Measurements from ENCODE around the gene CEP131. TPM values are rescaled to one million over a fixed set of nuclear protein-coding genes. Genes with fewer than 3 reads are reported as not detected.
A peak's percentile ranks its signal among the peaks of the same experiment; 100 is the strongest.

The CEP131 gene
- total and polyA plus RNA-seq, 3 experiments from 2014 or later = 6.5 to 13.3 (median 13.2) TPM

- peak overlapping the region in 1 of 7 donors; percentile 40 for H3K4me3 Mint-ChIP-seq
These were observed 22.4 kb upstream of the CEP131 start for GRCh38 chr17:81245024-81245664.

GRCh38 chr17:81244358-81245023 is 21.7 kb upstream of the CEP131 start:
- ChIA-PET CTCF (no interaction called here), POLR2A (interaction anchor here (0.6 to 1.0 kb wide), 2 partner anchors 21 to 112 kb away, joined by 3 read pairs; partner anchors contain the start of gene CEP131)
- no peak overlapping the region for H3K27ac ChIP-seq (ENCODE audit: low read depth, low read length)
- H3K27ac Mint-ChIP-seq = no peak overlapping the region
- no peak overlapping the region for H3K4me3 ChIP-seq (ENCODE audit: low read length)
- H3K36me3 ChIP-seq (ENCODE audit: insufficient read depth, low read length) = peaks cover under 1% of the 10 kb centered on the region
- H3K27me3 ChIP-seq (ENCODE audit: insufficient read depth, low read length, poor library complexity, severe bottlenecking) = no peaks in the 10 kb centered on the region
- no peaks in the 10 kb centered on the region for H3K9me3 ChIP-seq (ENCODE audit: low read length)
- H3K4me1 ChIP-seq (ENCODE audit: insufficient read depth, low read length) = peaks cover 9% of the 10 kb centered on the region
- H3K4me1 Mint-ChIP-seq = peaks cover 14 to 33% (median 19%) of the 10 kb centered on the region in 3 donors
- peaks cover 0 to 9% (median 0%) of the 10 kb centered on the region in 3 donors for H3K36me3 Mint-ChIP-seq
- H3K27me3 Mint-ChIP-seq = peaks cover 0 to 2% of the 10 kb centered on the region in 2 donors
- H3K4me3 Mint-ChIP-seq = peak overlapping the region in 1 of 7 donors; percentile 40
- H3K9me3 Mint-ChIP-seq = no peaks in the 10 kb centered on the region
- DNase-seq = no peak

More at GRCh38 chr17:81245024-81245664, 22.4 kb upstream of the CEP131 start:
- Mint-ChIP-seq H3K36me3 (peaks cover 0 to 11% (median 0%) of the 10 kb centered on the region in 3 donors), H3K9me3 (no peaks in the 10 kb centered on the region), H3K27me3 (peaks cover 0 to 2% of the 10 kb centered on the region in 2 donors), H3K27ac (no peak overlapping the region), H3K4me1 (peaks cover 11 to 27% (median 15%) of the 10 kb centered on the region in 3 donors)
- Histone ChIP-seq H3K4me1 (ENCODE audit: insufficient read depth, low read length) (peaks cover 4% of the 10 kb centered on the region), H3K27me3 (ENCODE audit: insufficient read depth, low read length, poor library complexity, severe bottlenecking) (no peaks in the 10 kb centered on the region), H3K4me3 (ENCODE audit: low read length) (no peak overlapping the region), H3K36me3 (ENCODE audit: insufficient read depth, low read length) (peaks cover 4% of the 10 kb centered on the region), H3K27ac (ENCODE audit: low read depth, low read length) (no peak overlapping the region), H3K9me3 (ENCODE audit: low read length) (no peaks in the 10 kb centered on the region)
- ChIA-PET POLR2A (interaction anchor here (0.6 to 1.0 kb wide), 2 partner anchors 22 to 112 kb away, joined by 3 read pairs; partner anchors contain the start of gene CEP131), CTCF (no interaction called here)
- DNase-seq = no peak

DNA sequence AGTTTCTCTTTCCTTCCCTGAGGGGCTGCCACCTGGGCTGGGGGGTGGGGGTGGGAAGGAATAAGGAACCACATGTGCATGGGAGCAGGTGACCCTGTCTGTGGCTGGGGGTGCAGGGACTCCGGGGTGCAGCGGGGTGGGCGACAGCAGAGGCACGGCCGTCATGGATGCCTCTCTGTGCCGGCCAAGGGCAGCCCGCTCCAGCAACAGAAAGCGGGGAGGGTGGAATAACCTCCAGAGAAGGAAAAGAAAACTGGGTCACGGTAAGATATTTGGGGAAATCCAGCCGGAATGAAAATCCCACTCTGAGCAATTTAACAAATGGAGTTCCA is 20.5 kb upstream of the CEP131 start:
- Histone ChIP-seq H3K4me1 (ENCODE audit: insufficient read depth, low read length) (peaks cover 10% of the 10 kb centered on the region), H3K4me3 (ENCODE audit: low read length) (no peak overlapping the region), H3K27ac (ENCODE audit: low read depth, low read length) (no peak overlapping the region), H3K9me3 (ENCODE audit: low read length) (no peaks in the 10 kb centered on the region), H3K36me3 (ENCODE audit: insufficient read depth, low read length) (no peaks in the 10 kb centered on the region), H3K27me3 (ENCODE audit: insufficient read depth, low read length, poor library complexity, severe bottlenecking) (no peaks in the 10 kb centered on the region)
- H3K36me3 Mint-ChIP-seq = peaks cover 0 to 12% (median 0%) of the 10 kb centered on the region in 3 donors
- peaks cover 14 to 36% (median 20%) of the 10 kb centered on the region in 3 donors for H3K4me1 Mint-ChIP-seq
- ChIA-PET CTCF (no interaction called here), POLR2A (no interaction called here)
- H3K27me3 Mint-ChIP-seq = peaks cover 0 to 2% of the 10 kb centered on the region in 2 donors
- H3K4me3 Mint-ChIP-seq = no peak overlapping the region
- DNase-seq = no peak
- H3K9me3 Mint-ChIP-seq = no peaks in the 10 kb centered on the region
- H3K27ac Mint-ChIP-seq = no peak overlapping the region

- Histone ChIP-seq H3K9me3 (ENCODE audit: low read length) (no peaks in the 10 kb centered on the region), H3K27ac (ENCODE audit: low read depth, low read length) (no peak overlapping the region), H3K4me1 (ENCODE audit: insufficient read depth, low read length) (peaks cover 16% of the 10 kb centered on the region), H3K4me3 (ENCODE audit: low read length) (no peak overlapping the region), H3K27me3 (ENCODE audit: insufficient read depth, low read length, poor library complexity, severe bottlenecking) (no peaks in the 10 kb centered on the region), H3K36me3 (ENCODE audit: insufficient read depth, low read length) (no peaks in the 10 kb centered on the region)
- Mint-ChIP-seq H3K27me3 (peaks cover 0 to 2% of the 10 kb centered on the region in 2 donors), H3K36me3 (peaks cover 0 to 14% (median 0%) of the 10 kb centered on the region in 3 donors), H3K4me1 (peaks cover 19 to 42% (median 25%) of the 10 kb centered on the region in 3 donors), H3K27ac (peak overlapping the region in 3 of 8 donors; percentile 27 to 79 (median 77)), H3K4me3 (peak overlapping the region in 4 of 7 donors; percentile 13 to 44 (median 28)), H3K9me3 (no peaks in the 10 kb centered on the region)
- no peak for DNase-seq
- POLR2A ChIA-PET = interaction anchor here (0.6 kb wide), 1 partner anchor 437 kb away, joined by 4 read pairs; no protein-coding TSS in a partner anchor
- CTCF ChIA-PET = interaction anchor here (0.7 kb wide), 1 partner anchor 20 kb away, joined by 3 read pairs; the partner anchor contains the start of gene CEP131
These were observed 19.9 kb upstream of the CEP131 start for GRCh38 chr17:81242421-81243332.

- Histone ChIP-seq H3K36me3 (ENCODE audit: insufficient read depth, low read length) (no peaks in the 10 kb centered on the region), H3K27ac (ENCODE audit: low read depth, low read length) (no peak overlapping the region), H3K9me3 (ENCODE audit: low read length) (no peaks in the 10 kb centered on the region), H3K27me3 (ENCODE audit: insufficient read depth, low read length, poor library complexity, severe bottlenecking) (no peaks in the 10 kb centered on the region), H3K4me3 (ENCODE audit: low read length) (no peak overlapping the region), H3K4me1 (ENCODE audit: insufficient read depth, low read length) (peaks cover 25% of the 10 kb centered on the region)
- peak; percentile 43 to 70 (median 50) for DNase-seq
- peaks cover 26 to 50% (median 33%) of the 10 kb centered on the region in 3 donors for H3K4me1 Mint-ChIP-seq
- ChIA-PET POLR2A (no interaction called here), CTCF (no interaction called here)
- peaks cover 0 to 14% (median 0%) of the 10 kb centered on the region in 3 donors for H3K36me3 Mint-ChIP-seq
- H3K9me3 Mint-ChIP-seq = no peaks in the 10 kb centered on the region
- peak overlapping the region in 2 of 7 donors; percentile 49 to 89 for H3K4me3 Mint-ChIP-seq
- peaks cover 0 to 2% of the 10 kb centered on the region in 2 donors for H3K27me3 Mint-ChIP-seq
- peak overlapping the region in 3 of 8 donors; percentile 11 to 79 (median 77) for H3K27ac Mint-ChIP-seq
These were observed 19.1 kb upstream of the CEP131 start for GRCh38 chr17:81241648-81242420.

DNA sequence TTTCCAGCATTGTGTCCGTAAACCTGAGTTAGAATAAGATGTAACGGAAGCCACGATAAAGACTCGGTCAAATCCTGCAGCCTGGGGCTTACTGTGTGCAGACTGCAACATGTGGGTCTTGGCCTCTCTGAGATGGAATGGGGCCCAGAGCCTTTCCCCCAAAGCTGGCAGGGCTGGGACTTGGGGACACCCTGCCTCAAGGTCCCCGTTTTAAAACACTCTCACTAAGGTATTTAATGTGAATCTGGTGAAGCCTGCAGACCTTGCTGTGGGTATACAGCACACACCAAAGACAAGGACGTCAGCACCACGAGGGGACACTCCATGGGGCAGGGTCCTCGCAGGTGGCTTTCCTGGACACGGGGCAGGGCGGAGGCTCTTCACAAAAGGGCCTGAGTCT is 18.4 kb upstream of the CEP131 start:
- Histone ChIP-seq H3K9me3 (ENCODE audit: low read length) (no peaks in the 10 kb centered on the region), H3K27me3 (ENCODE audit: insufficient read depth, low read length, poor library complexity, severe bottlenecking) (no peaks in the 10 kb centered on the region), H3K36me3 (ENCODE audit: insufficient read depth, low read length) (no peaks in the 10 kb centered on the region), H3K27ac (ENCODE audit: low read depth, low read length) (no peak overlapping the region), H3K4me3 (ENCODE audit: low read length) (no peak overlapping the region), H3K4me1 (ENCODE audit: insufficient read depth, low read length) (peaks cover 28% of the 10 kb centered on the region)
- peaks cover 0 to 2% of the 10 kb centered on the region in 2 donors for H3K27me3 Mint-ChIP-seq
- H3K36me3 Mint-ChIP-seq = peaks cover 0 to 14% (median 0%) of the 10 kb centered on the region in 3 donors
- H3K9me3 Mint-ChIP-seq = no peaks in the 10 kb centered on the region
- DNase-seq = peak in 1 of 5 donors; percentile 15
- ChIA-PET POLR2A (no interaction called here), CTCF (interaction anchor here (1.0 kb wide), 1 partner anchor 11 kb away, joined by 3 read pairs; no protein-coding TSS in a partner anchor)
- H3K4me3 Mint-ChIP-seq = peak overlapping the region in 6 of 7 donors; percentile 63 to 95 (median 90)
- H3K27ac Mint-ChIP-seq = peak overlapping the region in 3 of 8 donors; percentile 75 to 89 (median 77)
- peaks cover 26 to 52% (median 34%) of the 10 kb centered on the region in 3 donors for H3K4me1 Mint-ChIP-seq

- Histone ChIP-seq H3K4me3 (ENCODE audit: low read length) (no peak overlapping the region), H3K4me1 (ENCODE audit: insufficient read depth, low read length) (peaks cover 28% of the 10 kb centered on the region), H3K36me3 (ENCODE audit: insufficient read depth, low read length) (no peaks in the 10 kb centered on the region), H3K9me3 (ENCODE audit: low read length) (no peaks in the 10 kb centered on the region), H3K27me3 (ENCODE audit: insufficient read depth, low read length, poor library complexity, severe bottlenecking) (no peaks in the 10 kb centered on the region), H3K27ac (ENCODE audit: low read depth, low read length) (no peak overlapping the region)
- H3K4me1 Mint-ChIP-seq = peaks cover 26 to 56% (median 35%) of the 10 kb centered on the region in 3 donors
- no peaks in the 10 kb centered on the region for H3K9me3 Mint-ChIP-seq
- peak overlapping the region; percentile 30 to 95 (median 89) for H3K4me3 Mint-ChIP-seq
- peaks cover 0 to 2% of the 10 kb centered on the region in 2 donors for H3K27me3 Mint-ChIP-seq
- ChIA-PET CTCF (interaction anchor here (1.0 kb wide), 1 partner anchor 11 kb away, joined by 3 read pairs; no protein-coding TSS in a partner anchor), POLR2A (no interaction called here)
- H3K27ac Mint-ChIP-seq = peak overlapping the region in 5 of 8 donors; percentile 60 to 89 (median 75)
- no peak for DNase-seq
- peaks cover 0 to 14% (median 0%) of the 10 kb centered on the region in 3 donors for H3K36me3 Mint-ChIP-seq
These were observed 18.0 kb upstream of the CEP131 start for GRCh38 chr17:81240761-81241160.

Measured in CD8-positive, alpha-beta memory T cell (primary cell).